OCI-M2 (cell line): ENCODE results near the gene DNAJB4.
"Not testable (repeated sequence)": the region's sequence is repeated elsewhere in the genome, so short reads cannot be mapped to it uniquely, and the experiment has no call there.

Source experiments
- DNase-seq: peaks from one replicate; lab custom pipeline; 2025; ENCODE audit not compliant: unreplicated experiment; lab: John Stamatoyannopoulos, UW

DNAJB4 gene

DNA sequence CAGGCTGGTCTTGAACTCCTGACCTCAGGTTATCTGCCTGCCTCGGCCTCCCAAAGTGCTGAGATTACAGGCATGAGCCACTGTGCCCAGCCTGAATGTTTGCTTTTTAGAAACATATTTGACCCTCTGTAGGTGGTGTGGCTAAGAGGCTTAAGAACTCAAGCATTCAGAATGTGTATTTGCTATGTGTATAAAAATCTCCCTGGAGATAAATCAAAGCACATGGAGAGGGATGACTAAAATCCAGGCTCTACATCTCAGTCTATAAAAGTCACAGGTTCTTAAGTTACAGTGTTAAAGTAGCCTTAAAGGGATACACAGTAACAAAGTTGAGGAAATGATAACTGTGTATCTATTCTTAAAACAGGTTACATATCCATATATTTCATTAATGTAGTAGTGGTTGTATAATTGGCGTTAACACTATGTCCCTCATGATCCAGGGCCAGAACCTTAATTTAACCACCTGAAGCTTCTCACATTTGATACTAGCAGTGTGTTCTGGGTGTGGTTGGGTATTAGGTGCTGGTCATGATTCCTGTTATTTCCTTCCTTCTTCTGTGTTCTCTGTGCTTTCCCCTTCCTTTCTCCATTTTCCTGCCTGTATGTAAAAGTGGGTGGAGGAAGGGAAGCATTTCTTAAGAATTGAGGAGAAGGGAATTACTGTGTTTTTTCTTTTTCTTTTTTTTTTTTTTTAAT lies 57.2 kb downstream of the DNAJB4 start:
- DNase-seq = no peak

DNA sequence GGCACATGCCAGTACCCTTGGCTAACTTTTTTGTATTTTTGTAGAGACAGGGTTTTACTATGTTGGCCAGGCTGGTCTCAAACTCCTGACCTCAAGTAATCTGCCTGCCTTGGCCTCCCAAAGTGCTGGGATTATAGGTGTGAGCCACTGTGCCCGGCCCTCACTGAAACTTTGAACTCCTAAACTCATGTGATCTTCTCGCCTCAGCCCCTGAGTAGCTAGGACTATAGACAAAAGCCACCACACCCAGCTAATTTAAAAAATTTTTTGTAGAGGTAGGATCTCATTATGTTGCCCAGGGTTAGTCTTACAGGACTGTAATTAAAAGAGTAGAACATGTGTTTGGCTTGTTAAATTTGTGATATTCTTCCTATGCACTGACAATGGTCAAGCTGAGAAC lies 60.1 kb downstream of the DNAJB4 start:
- not testable (repeated sequence) for DNase-seq
